Esophagus muscularis mucosa (tissue), 4 donors: ENCODE data around the gene MAL. TPM values are rescaled to one million over a fixed set of nuclear protein-coding genes. Genes with fewer than 3 reads are reported as not detected.

Experiments used
- DNase-seq: peaks from one replicate; pipeline ENCODE4 v3.0.0-alpha.2; 2017; ENCODE audit errors: extremely low spot score
- H3K27ac ChIP-seq, 4 donors: fragments of 200-600 bp; sonication (generic); replicated peaks in 1 of 4; 1 replicate in 3 of 4; 2 replicates in 1 of 4; pipeline ENCODE4 v1.5.1; 2016 to 2019; ENCODE audit warnings: mild to moderate bottlenecking in 1 of 4
- H3K27me3 ChIP-seq, 4 donors: fragments of 200-600 bp; sonication (generic); one replicate each; pipeline versions ENCODE4 v1.5.1 to v1.6.0; 2016 to 2019
- H3K36me3 ChIP-seq, 4 donors: fragments of 200-600 bp; sonication (generic); one replicate each; pipeline ENCODE4 v1.5.1; 2016 to 2019
- H3K4me1 ChIP-seq, 4 donors: fragments of 200-600 bp; sonication (generic); one replicate each; pipeline ENCODE4 v1.5.1; 2016 to 2019
- H3K4me3 ChIP-seq, 4 donors: fragments of 200-600 bp; sonication (generic); 1 replicate in 2 of 4; 2 replicates in 2 of 4; pipeline ENCODE4 v1.5.1; 2016 to 2019; ENCODE audit warnings: mild to moderate bottlenecking in 4 of 4, moderate library complexity in 1 of 4
- H3K9me3 ChIP-seq, 4 donors: fragments of 200-600 bp; sonication (generic); 1 replicate in 3 of 4; 2 replicates in 1 of 4; pipeline ENCODE4 v1.5.1; 2016 to 2019
- EP300 ChIP-seq: sonication (generic); formaldehyde crosslinking; IDR thresholded peaks from one replicate; pipeline ENCODE4 v1.6.1; 2017; ENCODE audit warnings: antibody characterized with exemption
- POLR2A ChIP-seq: fragments of 450-650 bp; IDR thresholded peaks from one replicate; pipeline ENCODE4 v1.6.1; 2017; ENCODE audit warnings: antibody characterized with exemption, moderate library complexity, mild to moderate bottlenecking, low read depth
- POLR2AphosphoS5 ChIP-seq, 2 donors: sonication (generic); formaldehyde crosslinking; IDR thresholded peaks; one replicate each; pipeline ENCODE4 v1.6.1; 2017; ENCODE audit warnings: antibody characterized with exemption in 2 of 2
- WGBS: methylation state at CpG from one replicate; pipeline ENCODE4 v1.1.5; 2018; 5-methylcytosine and 5-hydroxymethylcytosine counted together
- intact Hi-C: fragments of 100-400 bp; cut with DNase I; formaldehyde crosslinking; loops from one replicate; pipeline ENCODE4 v1.15.1; 2023
- total RNA-seq, 4 donors: library from RNA; depleted of rRNA; stranded (reverse); fragments of >200 nt; gene quantifications; one replicate each; pipeline versions ENCODE4 v1.1.0 to v1.2.1, GENCODE V29; 2016
- TF ChIP-seq, protein P1 (sequence below), 3 experiments: fragments of 200-600 bp in 2 of 3; fragments of 450-650 bp in 1 of 3; sonication (generic) in 2 of 3; IDR thresholded peaks; one replicate each; pipeline ENCODE4 v1.5.1; 2017 to 2019; ENCODE audit warnings: antibody characterized with exemption in 3 of 3, mild to moderate bottlenecking in 2 of 3, moderate library complexity in 1 of 3

Gene MAL
- total RNA-seq, 4 donors from 2014 or later = 23.3 to 46.2 (median 36.6) TPM

DNA sequence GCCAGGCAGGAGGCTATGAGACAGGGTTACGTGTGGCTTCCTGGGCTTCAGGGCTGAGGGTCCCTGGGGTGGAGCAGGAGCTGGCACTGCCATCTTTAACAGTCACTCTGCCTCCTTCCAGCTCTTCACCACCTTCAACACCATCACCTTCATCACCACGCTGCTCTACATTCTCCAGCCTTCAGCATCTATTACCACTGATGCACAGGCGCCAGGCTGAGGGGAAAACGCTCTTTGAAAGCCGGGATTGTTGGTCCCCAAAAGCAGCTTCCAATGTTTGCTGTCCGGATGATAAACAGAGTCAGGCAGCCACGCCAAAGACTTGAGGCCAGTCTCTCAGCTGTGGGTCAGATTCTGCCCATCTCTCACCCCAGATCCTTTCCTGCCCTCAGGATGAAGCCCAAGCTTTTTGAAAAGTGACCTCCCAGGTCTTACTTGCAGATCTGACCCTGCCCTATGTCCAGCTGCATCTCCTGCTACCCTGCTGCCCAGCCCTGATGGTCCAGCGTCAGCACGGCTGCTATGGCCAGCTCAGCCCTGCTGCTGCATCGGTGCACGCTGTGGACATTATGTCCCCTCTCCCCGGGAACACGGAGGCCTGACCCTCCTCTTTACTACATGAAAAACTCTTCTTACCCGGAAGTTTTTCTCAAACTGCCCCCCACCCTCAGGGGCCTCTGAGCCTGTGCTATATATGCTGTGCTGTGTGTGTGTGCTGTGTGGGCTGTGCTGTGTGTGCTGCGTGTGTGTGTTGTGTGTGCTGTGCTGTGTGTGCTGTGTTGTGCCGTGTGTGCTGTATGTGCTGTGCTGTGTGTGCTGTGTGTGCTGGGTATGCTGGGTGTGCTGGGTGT, 31.2 kb upstream of the MAL start:
- H3K27me3 ChIP-seq = peaks cover 0 to 50% (median 6%) of the 10 kb centered on the region in 4 donors
- 83% methylated on average over 15 of the region's 16 CpGs for WGBS
- TF ChIP-seq EP300 (no peak), POLR2AphosphoS5 (IDR thresholded peaks at IDR 0.05) (no peak), POLR2A (no peak)
- TF ChIP-seq, protein P1, sequence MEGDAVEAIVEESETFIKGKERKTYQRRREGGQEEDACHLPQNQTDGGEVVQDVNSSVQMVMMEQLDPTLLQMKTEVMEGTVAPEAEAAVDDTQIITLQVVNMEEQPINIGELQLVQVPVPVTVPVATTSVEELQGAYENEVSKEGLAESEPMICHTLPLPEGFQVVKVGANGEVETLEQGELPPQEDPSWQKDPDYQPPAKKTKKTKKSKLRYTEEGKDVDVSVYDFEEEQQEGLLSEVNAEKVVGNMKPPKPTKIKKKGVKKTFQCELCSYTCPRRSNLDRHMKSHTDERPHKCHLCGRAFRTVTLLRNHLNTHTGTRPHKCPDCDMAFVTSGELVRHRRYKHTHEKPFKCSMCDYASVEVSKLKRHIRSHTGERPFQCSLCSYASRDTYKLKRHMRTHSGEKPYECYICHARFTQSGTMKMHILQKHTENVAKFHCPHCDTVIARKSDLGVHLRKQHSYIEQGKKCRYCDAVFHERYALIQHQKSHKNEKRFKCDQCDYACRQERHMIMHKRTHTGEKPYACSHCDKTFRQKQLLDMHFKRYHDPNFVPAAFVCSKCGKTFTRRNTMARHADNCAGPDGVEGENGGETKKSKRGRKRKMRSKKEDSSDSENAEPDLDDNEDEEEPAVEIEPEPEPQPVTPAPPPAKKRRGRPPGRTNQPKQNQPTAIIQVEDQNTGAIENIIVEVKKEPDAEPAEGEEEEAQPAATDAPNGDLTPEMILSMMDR (IDR thresholded peaks at IDR 0.05) = no peak

DNA sequence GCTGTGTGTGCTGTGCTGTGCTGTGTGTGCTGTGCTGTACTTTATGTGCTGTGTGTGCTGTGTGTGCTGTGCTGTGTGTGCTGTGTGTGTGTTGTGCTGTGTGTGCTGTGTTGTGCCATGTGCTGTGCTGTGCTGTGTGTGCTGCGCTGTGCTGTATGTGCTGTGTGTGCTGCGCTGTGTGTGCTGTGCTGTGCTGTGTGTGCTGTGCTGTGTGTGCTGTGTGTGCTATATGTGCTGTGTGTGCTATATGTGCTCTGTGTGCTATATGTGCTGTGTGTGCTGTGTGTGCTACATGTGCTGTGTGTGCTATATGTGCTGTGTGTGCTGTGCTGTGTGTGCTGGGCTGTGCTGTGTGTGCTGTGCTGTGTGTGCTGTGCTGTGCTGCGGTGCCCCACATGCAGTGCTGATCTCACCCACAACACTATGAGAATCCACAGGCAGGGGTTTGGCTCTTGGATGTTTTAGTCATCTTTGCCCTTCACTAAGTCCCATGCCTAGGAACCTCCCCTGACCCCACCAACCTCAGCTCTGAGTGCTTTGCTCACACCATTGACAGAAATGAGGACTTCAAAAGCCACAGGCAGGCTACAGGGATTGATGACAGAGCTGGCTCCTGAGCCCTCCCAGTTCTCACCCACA, 30.5 kb upstream of the MAL start:
- Histone ChIP-seq H3K9me3 (no peaks in the 10 kb centered on the region), H3K36me3 (no peaks in the 10 kb centered on the region), H3K27me3 (peaks cover 0 to 56% (median 6%) of the 10 kb centered on the region in 4 donors), H3K27ac (no peak overlapping the region), H3K4me3 (no peak overlapping the region), H3K4me1 (peaks cover 0 to 7% (median 6%) of the 10 kb centered on the region in 4 donors)
- no CpG with 5 or more reads among the region's 3 CpGs for WGBS
- DNase-seq = no peak
- intact Hi-C loops = no loop called here
- no peak for TF ChIP-seq EP300
- TF ChIP-seq POLR2AphosphoS5 (IDR thresholded peaks at IDR 0.05) = no peak
- TF ChIP-seq, protein P1 (IDR thresholded peaks at IDR 0.05) = no peak
- no peak for TF ChIP-seq POLR2A

More for the DNA sequence above, 31.2 kb upstream of the MAL start:
- H3K36me3 ChIP-seq = no peaks in the 10 kb centered on the region
- H3K27ac ChIP-seq = no peak overlapping the region
- no peaks in the 10 kb centered on the region for H3K9me3 ChIP-seq
- peaks cover 0 to 7% (median 6%) of the 10 kb centered on the region in 4 donors for H3K4me1 ChIP-seq
- no peak for DNase-seq
- intact Hi-C loops = no loop called here
- no peak overlapping the region for H3K4me3 ChIP-seq

DNA sequence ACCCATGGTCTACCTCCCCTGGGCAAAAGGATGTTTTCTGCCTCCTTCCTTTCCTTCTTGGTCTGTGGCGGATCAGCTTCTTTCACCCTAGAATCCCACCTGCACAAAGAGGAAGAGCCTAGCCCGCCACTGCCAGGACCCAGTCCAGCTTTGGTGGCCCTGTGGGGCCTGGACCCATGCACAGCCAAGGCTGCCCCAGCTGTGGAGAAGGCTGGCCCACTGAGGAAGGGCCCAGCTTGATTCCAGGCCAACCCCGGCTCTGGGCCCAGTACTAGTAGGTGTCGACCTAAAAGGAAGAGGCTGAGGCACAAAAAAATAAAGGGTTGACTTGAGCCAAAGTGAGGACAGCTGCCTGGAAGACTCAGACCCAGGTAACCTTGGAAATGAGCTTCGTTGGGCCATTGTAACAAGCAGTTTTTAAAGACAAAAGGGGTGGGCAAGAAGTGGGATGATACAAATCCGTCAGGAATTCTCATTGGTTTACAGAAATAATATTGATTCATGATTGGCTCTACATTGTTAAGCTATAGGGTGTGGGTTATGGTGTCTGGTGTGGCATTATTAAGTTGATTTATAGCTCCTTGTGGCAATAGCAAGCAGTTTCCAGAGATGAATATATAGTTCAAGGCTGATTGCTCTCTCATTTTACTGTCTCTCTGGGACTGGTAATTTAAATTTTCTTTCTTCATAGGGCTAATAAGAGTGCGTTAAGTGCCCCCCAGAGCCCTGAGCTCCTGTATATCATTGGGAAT, 29.8 kb upstream of the MAL start:
- Histone ChIP-seq H3K27ac (no peak overlapping the region), H3K4me3 (no peak overlapping the region), H3K9me3 (no peaks in the 10 kb centered on the region), H3K36me3 (no peaks in the 10 kb centered on the region), H3K27me3 (peaks cover 0 to 56% (median 6%) of the 10 kb centered on the region in 4 donors), H3K4me1 (peaks cover 0 to 7% (median 6%) of the 10 kb centered on the region in 4 donors)
- no peak for TF ChIP-seq POLR2A
- no peak for TF ChIP-seq EP300
- TF ChIP-seq, protein P1 (IDR thresholded peaks at IDR 0.05) = no peak
- no peak for TF ChIP-seq POLR2AphosphoS5 (IDR thresholded peaks at IDR 0.05)
- WGBS = 76% methylated on average over 7 of the region's 7 CpGs
- no peak for DNase-seq
- intact Hi-C loops = no loop called here

DNA sequence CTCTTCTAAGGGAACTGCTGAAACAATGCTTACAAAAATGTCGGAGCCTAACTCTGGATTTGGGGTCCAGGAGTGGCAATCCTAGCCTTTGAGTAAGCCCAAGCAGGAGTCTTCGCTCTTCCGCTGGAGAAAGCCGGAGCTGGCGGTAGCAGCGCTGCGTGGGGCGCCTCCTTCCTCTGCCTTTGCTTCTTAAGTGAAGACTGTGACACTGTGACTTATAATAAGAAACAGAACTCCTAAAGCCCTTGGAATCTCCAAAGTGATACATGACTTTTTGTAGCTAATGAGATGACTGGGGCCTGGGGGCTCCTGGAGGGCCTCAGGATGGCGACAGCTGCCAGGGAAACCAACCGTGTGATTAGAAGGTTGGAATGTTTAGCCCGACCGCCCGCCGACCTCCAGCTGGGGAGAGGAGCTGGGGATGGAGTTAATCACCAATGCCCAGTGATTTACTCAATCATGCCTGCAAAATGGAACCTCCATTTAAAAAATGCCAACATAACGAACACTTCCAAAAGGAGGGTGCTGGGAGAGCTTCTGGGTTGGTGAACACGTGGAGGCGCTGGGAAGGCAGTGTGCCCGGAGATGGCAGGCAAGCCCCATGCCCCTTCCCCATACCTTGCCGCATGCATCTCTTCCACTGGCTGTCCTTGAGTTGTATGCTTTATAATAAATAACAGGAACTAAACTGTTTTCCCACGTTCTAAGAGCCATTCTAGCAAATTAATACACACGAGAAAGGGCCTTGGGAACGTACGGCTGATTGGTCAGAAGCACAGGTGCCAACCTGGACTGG, 29.0 kb upstream of the MAL start:
- H3K4me1 ChIP-seq = peaks cover 0 to 7% (median 6%) of the 10 kb centered on the region in 4 donors
- no peak for DNase-seq
- H3K27ac ChIP-seq = no peak overlapping the region
- peaks cover 0 to 60% (median 6%) of the 10 kb centered on the region in 4 donors for H3K27me3 ChIP-seq
- intact Hi-C loops = no loop called here
- WGBS = 71% methylated on average over 23 of the region's 23 CpGs
- H3K9me3 ChIP-seq = no peaks in the 10 kb centered on the region
- H3K36me3 ChIP-seq = no peaks in the 10 kb centered on the region
- TF ChIP-seq, protein P1 (IDR thresholded peaks at IDR 0.05) = no peak
- no peak for TF ChIP-seq EP300
- TF ChIP-seq POLR2AphosphoS5 (IDR thresholded peaks at IDR 0.05) = no peak
- no peak overlapping the region for H3K4me3 ChIP-seq
